ENCODE data around the gene CLCF1. TPM values are rescaled to one million over a fixed set of nuclear protein-coding genes. Genes with fewer than 3 reads are reported as not detected.
A peak's percentile ranks its signal among the peaks of the same experiment; 100 is the strongest.

Gene CLCF1
- total and polyA plus RNA-seq, 2 donors (not counting 3 experiments of a cell fraction or from before 2014, with no cell fraction given) = 5.8 to 6.5 TPM

- DNase-seq (ENCODE audit: low read depth, low spot score) (peak; percentile 96), FAIRE-seq (peak; percentile 97)
- Histone ChIP-seq H4K20me1 (replicated peaks; ENCODE audit: control insufficient read depth, extremely low read depth, insufficient read depth, low read length) (no peaks in the 10 kb centered on the region), H3K4me2 (ENCODE audit: insufficient read depth, low read length) (peak overlapping the region; percentile 75), H3K27me3 (ENCODE audit: control insufficient read depth in 2 of 2, insufficient read depth in 2 of 2, low read length in 2 of 2) (no peaks in the 10 kb centered on the region), H3K9ac (replicated peaks; ENCODE audit: extremely low read depth, insufficient read depth, low read length) (peak overlapping the region; percentile 49), H3K9me1 (replicated peaks; ENCODE audit: control insufficient read depth, extremely low read depth, insufficient read depth, low read length) (no peaks in the 10 kb centered on the region), H3K4me3 (replicated peaks in 1 of 3; ENCODE audit: insufficient read depth in 1 of 3, low read depth in 1 of 3, low read length in 3 of 3) (peak overlapping the region; percentile 22 to 75 (median 60)), H2AFZ (ENCODE audit: low read depth, low read length) (peak overlapping the region; percentile 86), H3K4me1 (ENCODE audit: control insufficient read depth, extremely low read depth, insufficient read depth, low read length) (peaks cover 6% of the 10 kb centered on the region), H3K27ac (ENCODE audit: insufficient read depth, low read depth, low read length) (peak overlapping the region; percentile 34), H3K9me3 (replicated peaks; ENCODE audit: control insufficient read depth, insufficient read depth, low read length) (no peaks in the 10 kb centered on the region), H3K36me3 (ENCODE audit: control insufficient read depth in 2 of 2, extremely low read depth in 1 of 2, insufficient read depth in 2 of 2, low read length in 2 of 2) (no peaks in the 10 kb centered on the region), H3K79me2 (ENCODE audit: control insufficient read depth, insufficient read depth, low read length) (no peaks in the 10 kb centered on the region)
- TF ChIP-seq POLR2AphosphoS5 (IDR thresholded peaks at IDR 0.05; ENCODE audit: insufficient read depth, low read depth, low read length) = peak; percentile 62
- TF ChIP-seq POLR2A (IDR thresholded peaks at IDR 0.05; ENCODE audit: low read depth, low read length) = peak; percentile 87
- TF ChIP-seq EZH2 (IDR thresholded peaks at IDR 0.05; ENCODE audit: borderline replicate concordance, low read depth, low read length, severe bottlenecking) = no peak
- no peak for TF ChIP-seq JUN (IDR thresholded peaks at IDR 0.05; ENCODE audit: borderline replicate concordance, insufficient read depth, insufficient read length, low read depth)
- TF ChIP-seq MAX (IDR thresholded peaks at IDR 0.05; ENCODE audit: insufficient read depth, insufficient read length) = peak; percentile 78
- peak; percentile 96 to 97 for TF ChIP-seq CTCF (IDR thresholded peaks at IDR 0.05; ENCODE audit: extremely low read depth in 1 of 2, insufficient read depth in 1 of 2, low read depth in 1 of 2, low read length in 2 of 2)
- ChIA-PET CTCF (interaction anchor here (0.6 to 9.2 kb wide), 43 partner anchors 9 to 312 kb away, joined by 3 to 151 read pairs (median 5); partner anchors contain the start of genes ANKRD13D, GRK2, KDM2A and NUDT8), POLR2A (interaction anchor here (1.1 kb wide), 1 partner anchor 62 kb away, joined by 3 read pairs; no protein-coding TSS in a partner anchor)
- intact Hi-C loops (cut with micrococcal nuclease) = loop anchor here (1.0 to 2.0 kb wide), 7 partner anchors 29 to 236 kb away; partner anchors contain the start of genes GRK2 and POLD4
- BruUV-seq (replicated peaks) = TSS peak; percentile 40
- dilution Hi-C loops (cut with MboI; ENCODE audit: extremely low pct_ligation_motif_present, low sequenced_read_pairs) = no loop called here
Observed at GRCh38 chr11:67317205-67317887, 56.1 kb downstream of the CLCF1 start.

Data from endothelial cell of umbilical vein (primary cell).